G401 (cell line): ENCODE data around the gene PARK7. TPM values are rescaled to one million over a fixed set of nuclear protein-coding genes. Genes with fewer than 3 reads are reported as not detected.

Experiments used
- DNase-seq: peaks from one replicate; pipeline ENCODE4 v3.0.0-alpha.2; 2015; ENCODE audit warnings: low spot score
- in situ Hi-C: cut with HindIII; loops from 2 replicates; pipeline ENCODE4 v1.10.0; 2016; ENCODE audit warnings: low sequenced_read_pairs, mixed read lengths
- total RNA-seq: library from RNA; depleted of rRNA; stranded (reverse); fragments of >200 nt; shearing (Covaris generic); gene quantifications from 2 replicates; pipeline ENCODE4 v1.2.3, GENCODE V29; 2014

Gene PARK7
- total RNA-seq, 1 experiment from 2014 or later = 487 TPM

GRCh38 chr1:8004113-8004802 is 42.7 kb downstream of the PARK7 start:
- DNase-seq = no peak
- in situ Hi-C loops = no loop called here

- in situ Hi-C loops = no loop called here
- no peak for DNase-seq
These were observed 43.5 kb downstream of the PARK7 start for GRCh38 chr1:8004803-8005573.

GRCh38 chr1:8006037-8006963 is 44.8 kb downstream of the PARK7 start:
- DNase-seq = no peak

GRCh38 chr1:8009043-8010002 is 47.8 kb downstream of the PARK7 start:
- in situ Hi-C loops = loop anchor here (10.0 kb wide), 1 partner anchor 285 kb away; no protein-coding TSS in a partner anchor
- no peak for DNase-seq

More at GRCh38 chr1:8006037-8006963, 44.8 kb downstream of the PARK7 start:
- in situ Hi-C loops = no loop called here

- in situ Hi-C loops = loop anchor here (10.0 kb wide), 1 partner anchor 285 kb away; no protein-coding TSS in a partner anchor
- no peak for DNase-seq
These were observed 48.7 kb downstream of the PARK7 start for GRCh38 chr1:8010080-8010664.

- no peak for DNase-seq
- in situ Hi-C loops = loop anchor here (10.0 kb wide), 1 partner anchor 284 kb away; no protein-coding TSS in a partner anchor
These were observed 49.5 kb downstream of the PARK7 start for GRCh38 chr1:8011016-8011415.

- in situ Hi-C loops = loop anchor here (10.0 kb wide), 1 partner anchor 283 kb away; no protein-coding TSS in a partner anchor
- DNase-seq = no peak
These were observed 50.7 kb downstream of the PARK7 start for GRCh38 chr1:8011923-8012858.

- in situ Hi-C loops = loop anchor here (10.0 kb wide), 1 partner anchor 282 kb away; no protein-coding TSS in a partner anchor
- no peak for DNase-seq
These were observed 51.4 kb downstream of the PARK7 start for GRCh38 chr1:8012955-8013354.

- no peak for DNase-seq
- in situ Hi-C loops = loop anchor here (10.0 kb wide), 1 partner anchor 281 kb away; no protein-coding TSS in a partner anchor
These were observed 51.9 kb downstream of the PARK7 start for GRCh38 chr1:8013399-8013798.

GRCh38 chr1:8013800-8014199 is 52.3 kb downstream of the PARK7 start:
- in situ Hi-C loops = loop anchor here (10.0 kb wide), 1 partner anchor 281 kb away; no protein-coding TSS in a partner anchor
- DNase-seq = no peak

GRCh38 chr1:8014381-8014988 is 53.0 kb downstream of the PARK7 start:
- DNase-seq = no peak
- in situ Hi-C loops = loop anchor here (10.0 kb wide), 1 partner anchor 280 kb away; no protein-coding TSS in a partner anchor

- peak; percentile 90 for DNase-seq
- in situ Hi-C loops = loop anchor here (10.0 kb wide), 1 partner anchor 280 kb away; no protein-coding TSS in a partner anchor
These were observed 53.7 kb downstream of the PARK7 start for GRCh38 chr1:8015036-8015808.

GRCh38 chr1:8015809-8016165 is 54.3 kb downstream of the PARK7 start:
- in situ Hi-C loops = loop anchor here (10.0 kb wide), 1 partner anchor 279 kb away; no protein-coding TSS in a partner anchor
- DNase-seq = peak; percentile 60

GRCh38 chr1:8016210-8016894 is 54.8 kb downstream of the PARK7 start:
- DNase-seq = no peak
- in situ Hi-C loops = loop anchor here (10.0 kb wide), 1 partner anchor 278 kb away; no protein-coding TSS in a partner anchor

GRCh38 chr1:8016895-8017241 is 55.4 kb downstream of the PARK7 start:
- in situ Hi-C loops = loop anchor here (10.0 kb wide), 1 partner anchor 278 kb away; no protein-coding TSS in a partner anchor
- no peak for DNase-seq
